HG03060 (cell line): ENCODE results near the gene SGMS1.
A peak's percentile ranks its signal among the peaks of the same experiment; 100 is the strongest.

ENCODE experiments used
- ATAC-seq: cut with Tn5 transposase; IDR thresholded peaks from one replicate; pipeline ENCODE4 v1.9.1; 2021; ENCODE audit warnings: low read depth, moderate number of reproducible peaks; ENCODE audit not compliant: unreplicated experiment

Gene SGMS1

GRCh38 chr10:50636618-50637579, 13.1 kb upstream of the SGMS1 start:
- ATAC-seq, result peak; percentile 61

DNA sequence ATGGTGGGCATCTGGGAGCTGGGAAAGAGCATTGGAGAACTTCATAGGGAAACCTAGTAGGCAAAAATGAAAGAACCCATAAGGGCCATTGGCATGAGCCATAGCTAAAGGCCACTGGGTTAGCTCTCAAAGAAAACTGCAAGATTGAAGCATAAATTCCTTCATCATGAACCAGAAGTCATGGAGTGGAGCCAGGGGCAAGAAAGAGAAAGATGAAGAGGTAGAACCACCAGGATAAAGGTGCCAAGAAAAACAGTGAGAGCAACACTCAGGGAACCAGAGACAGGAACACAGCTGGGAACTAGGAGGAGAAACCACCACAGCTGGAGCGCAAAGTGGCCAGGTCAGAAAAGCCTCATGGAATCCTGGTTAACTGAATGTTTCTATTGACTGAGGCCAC, 11.5 kb upstream of the SGMS1 start:
- ATAC-seq, result no peak

DNA sequence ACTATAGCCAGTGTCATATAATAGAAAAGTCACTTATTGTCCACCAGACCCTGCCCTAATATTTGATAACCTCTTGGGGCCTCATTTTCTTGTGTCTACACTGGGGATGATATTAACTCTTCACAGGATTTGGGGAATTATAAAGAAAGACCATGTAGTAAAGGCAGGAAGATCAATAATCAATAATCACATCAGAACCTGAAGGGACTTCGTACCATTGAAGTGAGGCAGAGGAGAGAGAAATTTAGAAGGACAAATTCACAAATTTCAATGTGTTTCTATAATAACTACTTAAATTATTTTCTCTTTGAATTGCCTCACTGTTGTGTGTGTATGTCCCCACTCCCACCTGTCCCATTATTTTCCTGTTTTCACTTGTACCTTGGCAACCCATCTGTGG, 10.7 kb upstream of the SGMS1 start:
- ATAC-seq, result no peak

GRCh38 chr10:50631052-50631451, 7.3 kb upstream of the SGMS1 start:
- ATAC-seq, result no peak

DNA sequence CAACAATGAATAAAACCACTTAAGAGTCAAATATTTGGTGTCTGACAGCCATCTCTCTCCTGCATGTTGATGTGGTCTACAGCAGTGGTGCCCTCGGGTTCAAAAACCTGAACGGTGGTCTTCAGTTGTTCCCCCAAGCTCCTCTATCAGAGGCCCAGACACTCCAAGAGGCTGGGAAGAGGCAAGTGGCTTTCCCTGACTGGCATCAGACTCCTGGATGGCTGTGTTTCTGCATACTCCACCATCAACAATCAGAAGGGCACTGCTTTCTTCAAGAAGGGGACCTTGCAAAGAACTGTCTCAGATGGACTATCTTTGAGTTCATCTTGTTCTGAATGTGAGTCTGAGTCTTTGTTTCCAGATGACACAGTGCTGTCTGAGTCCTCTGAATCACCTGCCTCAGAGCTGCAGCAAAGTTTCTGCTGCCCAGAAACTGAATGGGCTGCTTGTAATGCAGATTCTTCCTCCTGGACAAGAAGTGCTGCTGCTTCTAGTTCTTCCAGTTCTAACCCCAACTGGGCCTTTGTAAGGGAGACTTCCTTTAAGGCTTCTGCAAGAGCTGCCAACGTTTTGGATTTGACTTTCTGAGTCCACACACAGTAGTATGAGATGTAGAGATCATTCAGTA, 5.9 kb upstream of the SGMS1 start:
- ATAC-seq, result no peak

GRCh38 chr10:50627896-50628295, 4.1 kb upstream of the SGMS1 start:
- no peak for ATAC-seq

- ATAC-seq, result no peak
Measured at GRCh38 chr10:50627443-50627842, 3.7 kb upstream of the SGMS1 start.

- no peak for ATAC-seq
Measured at GRCh38 chr10:50625649-50626132, 1.9 kb upstream of the SGMS1 start.

- ATAC-seq, result peak; percentile 36
Measured at GRCh38 chr10:50624866-50625501, 1.2 kb upstream of the SGMS1 start.

GRCh38 chr10:50624413-50624865, 683 bp upstream of the SGMS1 start:
- peak; percentile 40 for ATAC-seq

GRCh38 chr10:50622706-50623662, 772 bp downstream of the SGMS1 start:
- no peak for ATAC-seq

DNA sequence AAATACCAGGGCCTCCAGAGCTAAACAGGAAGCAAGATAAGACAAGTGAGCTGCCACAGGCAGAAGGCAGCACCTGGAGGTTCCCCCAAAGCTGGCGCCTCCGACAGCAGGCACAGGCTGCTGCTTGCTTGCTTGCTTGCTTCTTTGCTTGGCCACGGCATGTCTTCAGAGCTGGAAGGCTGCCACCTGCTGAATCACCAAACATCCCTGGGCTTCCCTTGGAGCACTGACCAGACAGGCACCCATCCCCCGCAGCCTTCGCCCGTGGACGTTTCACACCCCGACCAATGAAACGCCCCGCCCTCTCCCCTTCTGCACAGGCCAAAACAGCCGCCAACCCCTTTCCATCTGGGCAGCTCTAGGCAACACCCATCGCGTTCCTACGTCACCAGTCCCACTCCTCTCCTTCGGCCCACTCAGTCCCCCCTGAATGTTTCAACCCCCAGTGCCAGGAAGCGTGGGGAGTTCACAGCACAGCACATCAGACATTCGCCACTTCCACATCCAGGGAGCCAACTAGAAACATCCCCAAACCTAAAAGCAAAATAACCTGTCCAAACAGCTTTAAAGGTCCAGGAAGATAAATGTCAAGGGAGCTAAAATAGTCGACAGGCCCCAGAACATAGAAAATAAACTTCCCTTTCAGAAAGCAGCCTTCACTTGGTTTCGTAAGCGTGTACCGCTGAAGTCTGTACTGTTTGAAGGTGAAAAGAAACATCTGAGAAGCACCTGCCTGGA, 1.6 kb downstream of the SGMS1 start:
- peak; percentile 17 for ATAC-seq

- no peak for ATAC-seq
Measured at GRCh38 chr10:50620899-50621298, 2.9 kb downstream of the SGMS1 start.

DNA sequence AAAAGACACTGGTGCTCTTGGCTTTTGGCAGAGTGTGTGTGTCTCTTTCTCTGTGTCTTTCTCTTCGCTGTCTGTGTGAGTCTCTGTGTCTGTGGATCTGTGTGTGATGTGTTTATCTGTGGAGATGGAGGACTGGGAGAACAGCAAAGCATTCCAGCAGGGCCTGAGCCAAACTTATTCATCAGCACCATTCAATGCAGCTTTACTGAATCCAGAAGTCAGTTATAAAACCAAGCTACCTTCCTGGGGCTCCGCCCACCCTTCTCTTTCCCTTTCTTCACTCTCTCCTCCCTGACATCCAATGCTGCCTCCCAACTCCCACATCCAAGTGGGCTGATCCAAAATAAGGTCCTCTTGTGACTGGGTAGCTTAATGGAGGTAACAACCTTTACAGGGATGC, 3.9 kb downstream of the SGMS1 start:
- ATAC-seq, result no peak

GRCh38 chr10:50619166-50619565, 4.6 kb downstream of the SGMS1 start:
- no peak for ATAC-seq

GRCh38 chr10:50618624-50619023, 5.1 kb downstream of the SGMS1 start:
- no peak for ATAC-seq

GRCh38 chr10:50615658-50616057, 8.1 kb downstream of the SGMS1 start:
- ATAC-seq, result no peak

DNA sequence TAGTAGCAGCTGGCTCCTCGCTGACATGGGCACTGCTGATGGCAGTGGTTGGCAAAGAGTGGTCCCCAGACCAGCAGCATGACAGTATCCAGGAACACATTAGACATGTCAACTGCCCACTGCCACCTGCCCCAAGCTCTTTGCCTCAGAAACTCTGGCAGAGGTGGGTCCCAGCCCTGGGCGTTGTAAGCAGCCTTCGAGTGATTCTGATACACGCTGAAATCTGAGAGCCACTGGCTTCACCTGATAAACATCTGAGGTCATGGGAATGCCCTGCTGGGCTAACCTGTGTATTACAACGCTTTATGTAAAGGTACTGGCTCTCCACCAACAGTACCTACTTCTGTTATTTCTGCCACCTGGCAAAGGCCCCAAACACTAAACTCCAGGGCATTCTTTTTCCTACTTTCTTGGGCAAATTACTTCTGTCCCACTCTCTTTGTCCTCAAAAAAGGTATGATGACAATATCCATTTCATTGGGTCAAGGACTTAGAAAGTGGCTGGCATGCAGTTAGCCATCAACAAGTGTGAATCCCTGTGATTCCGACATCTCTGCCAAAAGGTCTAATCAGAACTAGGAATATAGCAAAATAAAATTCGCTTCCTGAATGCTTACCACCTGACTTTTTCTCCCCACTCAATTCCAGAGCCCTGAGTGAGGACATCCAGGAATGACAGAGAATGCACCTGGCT, 9.2 kb downstream of the SGMS1 start:
- peak; percentile 45 for ATAC-seq
